GM19468 (cell line): Measurements from ENCODE around the gene DAB2IP.

Source experiments
- ATAC-seq: cut with Tn5 transposase; IDR thresholded peaks from one replicate; pipeline ENCODE4 v1.9.1; 2021; ENCODE audit warnings: mild to moderate bottlenecking, moderate library complexity, moderate number of reproducible peaks; ENCODE audit not compliant: unreplicated experiment; ENCODE audit errors: extremely low read depth

The DAB2IP gene

GRCh38 chr9:121770415-121771273 is 119.2 kb downstream of the DAB2IP start:
- ATAC-seq, result no peak

- no peak for ATAC-seq
These were observed 120.0 kb downstream of the DAB2IP start for GRCh38 chr9:121771418-121771817.

- ATAC-seq, result no peak
These were observed 120.6 kb downstream of the DAB2IP start for GRCh38 chr9:121771851-121772599.

GRCh38 chr9:121772600-121773285 is 121.3 kb downstream of the DAB2IP start:
- ATAC-seq, result no peak

- no peak for ATAC-seq
These were observed 122.0 kb downstream of the DAB2IP start for GRCh38 chr9:121773286-121773953.

GRCh38 chr9:121773954-121774714 is 122.7 kb downstream of the DAB2IP start:
- no peak for ATAC-seq

- ATAC-seq, result no peak
These were observed 123.5 kb downstream of the DAB2IP start for GRCh38 chr9:121774715-121775613.

GRCh38 chr9:121776001-121776738 is 124.7 kb downstream of the DAB2IP start:
- ATAC-seq, result no peak

GRCh38 chr9:121776739-121777637 is 125.6 kb downstream of the DAB2IP start:
- ATAC-seq, result no peak

GRCh38 chr9:121778252-121779225 is 127.1 kb downstream of the DAB2IP start:
- no peak for ATAC-seq

- no peak for ATAC-seq
These were observed 128.1 kb downstream of the DAB2IP start for GRCh38 chr9:121779381-121780117.

- no peak for ATAC-seq
These were observed 129.0 kb downstream of the DAB2IP start for GRCh38 chr9:121780177-121781040.

GRCh38 chr9:121781145-121781548 is 129.7 kb downstream of the DAB2IP start:
- ATAC-seq, result no peak
